GDM1 (cell line): ENCODE results near the gene TRIM63.
A peak's percentile ranks its signal among the peaks of the same experiment; 100 is the strongest.

Experiments used
- DNase-seq: peaks from one replicate; lab custom pipeline; 2025; lab: John Stamatoyannopoulos, UW

Gene TRIM63

DNA sequence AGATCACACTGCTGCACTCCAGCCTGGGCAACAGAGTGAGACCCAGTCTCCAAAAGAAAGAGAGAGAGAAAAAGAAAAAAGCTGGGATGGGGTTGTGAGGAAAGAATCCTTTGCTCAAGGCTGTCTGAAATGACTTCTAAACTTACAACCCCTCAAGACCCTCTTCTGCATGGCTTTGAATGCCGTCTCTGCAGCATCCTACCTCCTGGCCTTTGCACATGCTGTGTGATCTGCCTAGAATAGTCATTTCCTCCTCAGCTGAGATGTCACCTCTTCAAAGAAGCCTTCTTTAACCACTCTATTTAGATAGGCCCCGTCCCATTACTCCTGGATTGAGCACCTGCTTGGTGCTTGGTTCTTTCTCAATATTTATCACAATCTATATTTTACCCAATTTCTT, 17.4 kb upstream of the TRIM63 start:
- DNase-seq, result no peak

- DNase-seq, result no peak
These were observed 16.7 kb upstream of the TRIM63 start for GRCh38 chr1:26084091-26084561.

GRCh38 chr1:26083208-26083607, 15.8 kb upstream of the TRIM63 start:
- DNase-seq, result no peak

GRCh38 chr1:26082020-26082350, 14.6 kb upstream of the TRIM63 start:
- DNase-seq, result no peak

DNA sequence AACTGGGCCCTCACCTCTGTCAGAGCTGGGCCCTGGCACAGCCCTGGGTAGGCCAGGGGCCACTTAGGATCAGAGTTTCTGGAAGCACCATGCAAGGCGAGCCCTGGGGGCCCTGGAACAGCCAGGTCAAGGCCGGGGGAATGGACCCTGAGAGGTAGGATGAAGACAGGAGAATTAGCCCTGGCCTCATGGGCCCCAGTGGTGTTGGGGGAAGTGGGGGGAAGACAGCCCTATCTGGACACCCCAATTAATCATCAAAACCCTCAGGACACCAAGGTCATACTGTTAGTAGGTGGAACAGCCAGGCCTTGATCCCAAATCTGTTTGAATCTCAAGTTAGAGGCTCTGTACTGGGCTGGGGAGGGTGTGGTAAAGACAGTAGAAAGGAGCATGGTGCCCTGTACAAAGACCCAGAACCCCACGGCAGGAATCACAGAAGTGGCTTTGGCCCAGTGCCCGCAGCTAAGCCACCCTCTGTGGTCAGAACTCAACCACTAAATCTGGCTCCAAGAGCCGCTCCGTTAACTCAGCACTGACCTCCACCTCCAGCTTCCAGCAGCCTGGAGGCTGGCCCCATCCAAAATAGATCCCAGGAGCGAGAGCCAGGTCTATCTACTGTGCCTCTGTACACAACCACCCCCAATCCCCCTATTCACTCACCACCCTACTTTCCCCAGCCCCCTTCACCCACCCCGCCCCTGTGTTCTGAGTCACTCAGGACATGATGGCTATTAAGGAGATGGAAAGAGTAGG, 14.0 kb upstream of the TRIM63 start:
- DNase-seq, result no peak

DNA sequence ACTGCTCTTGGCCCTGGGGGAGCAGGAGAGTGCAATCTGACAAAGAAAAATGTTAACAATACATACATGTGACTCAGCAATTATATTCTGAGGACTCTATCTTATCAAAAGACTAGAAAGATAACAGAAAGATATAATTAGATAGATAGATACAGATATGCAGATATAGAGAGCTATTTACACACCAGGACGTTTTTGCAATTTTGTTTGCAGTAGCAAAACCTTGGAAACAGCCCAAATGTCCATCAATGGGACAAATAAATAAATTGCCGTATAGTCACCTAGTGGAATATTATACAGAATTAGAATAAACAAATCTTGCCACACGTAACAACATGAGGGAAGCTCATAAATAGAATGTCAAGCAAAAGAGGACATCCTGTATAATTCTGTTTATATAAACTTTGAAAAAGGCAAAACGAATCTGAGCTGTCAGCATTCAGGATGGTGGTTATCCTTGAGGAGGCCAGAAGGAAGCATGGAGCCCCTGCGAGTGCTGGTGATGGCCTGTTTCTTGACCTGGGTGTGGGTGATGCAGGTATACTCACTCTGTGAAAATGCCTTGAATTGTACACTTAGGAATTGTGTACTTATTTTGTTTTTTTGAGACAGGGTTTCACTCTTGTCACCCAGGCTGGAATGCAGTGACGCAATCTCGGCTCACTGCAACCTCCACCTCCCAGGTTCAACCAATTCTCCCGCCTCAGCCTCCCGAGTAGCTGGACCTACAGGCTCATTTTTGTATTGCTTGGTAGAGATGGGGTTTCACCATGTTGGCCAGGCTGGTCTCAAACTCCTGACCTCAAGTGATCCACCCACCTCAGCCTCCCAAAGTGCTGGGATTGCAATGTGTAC, 12.8 kb upstream of the TRIM63 start:
- DNase-seq, result no peak

GRCh38 chr1:26079178-26079563, 11.7 kb upstream of the TRIM63 start:
- no peak for DNase-seq

- DNase-seq, result no peak
These were observed 11.1 kb upstream of the TRIM63 start for GRCh38 chr1:26078286-26079177.

DNA sequence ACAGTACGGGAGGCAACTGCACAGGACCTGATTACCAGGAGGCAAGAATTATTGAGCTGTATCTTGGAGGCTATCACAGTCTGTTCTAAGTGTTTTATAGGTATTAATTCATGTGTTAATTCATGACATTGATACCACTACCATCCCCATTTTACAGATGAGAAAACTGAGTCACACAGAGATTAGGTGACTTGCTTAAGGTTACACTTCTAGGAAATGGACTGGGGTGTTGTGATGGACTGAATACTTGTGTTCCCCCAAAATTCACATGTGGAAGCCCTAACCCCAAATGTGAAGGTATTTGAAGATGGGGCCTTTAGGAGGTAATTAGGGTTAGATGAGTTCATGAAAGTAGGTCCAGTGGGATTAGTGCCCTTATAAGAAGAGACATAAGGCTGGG, 10.1 kb upstream of the TRIM63 start:
- no peak for DNase-seq

DNA sequence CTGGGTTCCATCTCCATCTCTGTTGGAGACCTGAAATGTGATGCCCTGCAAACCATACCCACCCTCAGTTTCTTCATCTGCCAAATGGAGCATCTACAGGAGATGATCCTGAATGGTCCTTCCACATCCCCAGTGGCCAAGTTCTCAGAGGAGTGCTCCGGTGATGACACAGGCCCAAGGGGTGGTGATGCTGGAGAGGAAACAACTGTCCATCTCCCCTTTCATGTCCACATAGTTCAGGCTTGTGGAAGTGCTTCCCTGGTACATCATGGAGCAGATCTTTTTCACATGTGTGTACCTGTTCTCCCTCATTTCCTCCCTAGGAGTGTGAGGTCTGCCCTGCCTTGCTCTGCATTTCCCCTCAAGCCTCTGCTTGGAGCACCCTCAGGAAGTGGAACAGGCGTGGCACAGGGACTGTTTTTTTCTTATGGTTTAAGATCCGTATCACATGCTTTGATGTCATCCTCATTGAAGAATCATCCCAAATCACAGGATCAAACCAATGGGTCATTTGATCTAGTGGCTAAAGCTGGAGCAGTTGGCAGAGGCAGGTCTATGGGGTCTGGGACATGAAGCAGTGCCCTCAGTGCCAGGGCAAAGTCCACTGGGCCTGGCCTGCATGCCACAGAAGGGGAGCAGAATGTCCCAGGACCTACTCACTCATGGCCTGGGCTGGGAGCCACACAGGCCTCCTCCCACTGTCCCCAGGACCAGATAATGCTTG, 8.2 kb upstream of the TRIM63 start:
- no peak for DNase-seq

- DNase-seq, result no peak
These were observed 4.9 kb upstream of the TRIM63 start for GRCh38 chr1:26072305-26072704.

GRCh38 chr1:26070963-26071342, 3.5 kb upstream of the TRIM63 start:
- DNase-seq, result no peak

- DNase-seq, result peak; percentile 34
These were observed 3.0 kb upstream of the TRIM63 start for GRCh38 chr1:26070296-26070962.

DNA sequence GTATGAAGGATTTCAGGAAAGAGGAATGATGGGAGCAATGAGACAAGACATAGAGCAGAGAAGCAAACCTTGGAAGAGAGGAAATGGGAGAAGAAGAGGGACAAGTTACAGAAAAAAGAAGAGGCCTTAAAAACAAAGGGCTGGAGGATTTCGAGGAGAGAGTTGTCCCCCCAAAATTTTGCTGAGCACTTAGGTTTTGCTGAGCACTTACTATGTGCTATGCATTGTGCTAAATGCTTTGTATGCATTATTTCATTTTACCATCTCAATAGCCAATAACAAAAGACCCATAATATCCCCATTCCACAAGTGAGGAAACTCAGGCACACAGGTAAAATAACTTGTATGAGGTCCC, 2.5 kb upstream of the TRIM63 start:
- DNase-seq, result no peak

- DNase-seq, result no peak
These were observed 573 bp downstream of the TRIM63 start for GRCh38 chr1:26066857-26067256.

GRCh38 chr1:26066160-26066559, 1.3 kb downstream of the TRIM63 start:
- no peak for DNase-seq

- DNase-seq, result no peak
These were observed 2.9 kb downstream of the TRIM63 start for GRCh38 chr1:26064553-26064952.

DNA sequence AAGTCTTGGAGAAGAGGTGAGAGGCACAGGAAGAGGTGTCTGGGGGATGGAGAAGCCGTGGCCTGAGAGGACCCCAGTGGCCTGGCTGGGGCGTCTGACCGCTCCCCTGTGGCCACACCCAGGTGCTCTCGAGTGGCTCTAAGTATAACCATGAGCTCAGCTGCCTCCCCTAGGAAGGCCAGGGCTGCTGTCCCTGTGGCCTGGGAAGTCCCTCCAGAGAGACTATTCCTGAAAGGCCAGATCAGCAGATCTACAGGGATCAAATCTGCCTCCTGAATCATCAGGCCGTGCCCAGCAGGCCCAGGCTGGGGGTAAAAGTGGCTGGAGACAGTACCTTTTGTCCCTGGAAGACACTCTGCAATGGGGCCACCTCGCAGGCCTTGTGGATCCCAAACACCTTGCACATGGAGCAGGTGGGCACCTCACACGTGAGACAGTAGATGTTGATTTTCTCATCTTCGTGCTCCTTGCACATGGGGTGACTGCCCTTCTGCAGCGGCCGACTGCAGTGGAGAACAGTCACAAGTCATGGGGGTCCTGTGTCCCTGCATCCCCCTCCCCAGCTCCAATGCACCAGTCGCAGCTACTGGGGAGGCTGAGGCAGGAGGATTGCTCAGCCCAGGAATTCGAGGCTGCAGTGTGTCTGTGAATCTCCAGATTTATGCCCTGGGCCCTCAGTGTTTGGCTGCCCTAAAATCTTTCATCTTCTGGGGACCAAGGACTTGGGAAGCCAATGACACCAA, 6.4 kb downstream of the TRIM63 start:
- no peak for DNase-seq

DNA sequence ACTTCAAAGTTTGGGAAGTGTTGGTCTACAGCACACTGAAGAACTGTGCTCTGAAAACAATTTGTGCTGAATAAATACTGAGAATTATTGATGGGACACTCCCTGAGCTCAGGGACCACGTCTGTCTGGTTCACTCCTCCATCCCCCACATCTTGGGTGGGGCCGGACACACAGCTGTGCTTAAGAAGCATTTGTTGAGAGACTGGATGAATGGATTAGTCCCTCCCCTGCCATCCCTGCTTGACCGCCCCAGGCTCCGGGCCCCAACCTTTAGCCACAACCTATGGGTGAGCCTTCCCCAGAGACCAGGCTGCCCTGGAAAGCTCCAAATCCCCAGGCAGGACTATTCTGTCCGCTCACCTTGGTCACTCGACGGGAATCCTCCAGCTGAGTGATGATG, 7.5 kb downstream of the TRIM63 start:
- DNase-seq, result no peak

- no peak for DNase-seq
These were observed 9.3 kb downstream of the TRIM63 start for GRCh38 chr1:26058052-26058595.
